GM19328 (cell line): Measurements from ENCODE around the gene CAMTA2.

ENCODE experiments used
- ATAC-seq: cut with Tn5 transposase; IDR thresholded peaks from one replicate; pipeline ENCODE4 v1.9.1; 2021; ENCODE audit warnings: mild to moderate bottlenecking, moderate library complexity; ENCODE audit not compliant: unreplicated experiment

The CAMTA2 gene

GRCh38 chr17:4947411-4948165 is 39.9 kb downstream of the CAMTA2 start:
- ATAC-seq, result peak; percentile 5

GRCh38 chr17:4947010-4947410 is 40.5 kb downstream of the CAMTA2 start:
- ATAC-seq, result no peak

GRCh38 chr17:4946312-4946976 is 41.0 kb downstream of the CAMTA2 start:
- ATAC-seq, result no peak

- ATAC-seq, result no peak
Observed at GRCh38 chr17:4945944-4946280, 41.6 kb downstream of the CAMTA2 start.

GRCh38 chr17:4945176-4945943 is 42.1 kb downstream of the CAMTA2 start:
- ATAC-seq, result no peak

- ATAC-seq, result no peak
Observed at GRCh38 chr17:4944554-4945175, 42.8 kb downstream of the CAMTA2 start.

GRCh38 chr17:4944163-4944553 is 43.3 kb downstream of the CAMTA2 start:
- no peak for ATAC-seq

- ATAC-seq, result no peak
Observed at GRCh38 chr17:4942760-4943508, 44.5 kb downstream of the CAMTA2 start.

- no peak for ATAC-seq
Observed at GRCh38 chr17:4941319-4941610, 46.2 kb downstream of the CAMTA2 start.

GRCh38 chr17:4940555-4941318 is 46.7 kb downstream of the CAMTA2 start:
- no peak for ATAC-seq

GRCh38 chr17:4939796-4940554 is 47.5 kb downstream of the CAMTA2 start, which contains the start of the genes RNF167 and SLC25A11:
TSS of gene RNF167 (plus strand) at chr17:4940268. CDS start at chr17:4940910, 642 bp downstream.
TSS of gene SLC25A11 (minus strand) at chr17:4940046. CDS start at chr17:4939910, 136 bp downstream.
- ATAC-seq, result peak; percentile 72

GRCh38 chr17:4939546-4939795 is 48.0 kb downstream of the CAMTA2 start:
- ATAC-seq, result peak; percentile 9

GRCh38 chr17:4938688-4939545 is 48.6 kb downstream of the CAMTA2 start:
- no peak for ATAC-seq

GRCh38 chr17:4938069-4938491 is 49.4 kb downstream of the CAMTA2 start:
- ATAC-seq, result no peak

GRCh38 chr17:4937553-4937952 is 49.9 kb downstream of the CAMTA2 start:
- no peak for ATAC-seq

GRCh38 chr17:4936436-4936835 is 51.0 kb downstream of the CAMTA2 start:
- no peak for ATAC-seq

GRCh38 chr17:4935650-4936049 is 51.8 kb downstream of the CAMTA2 start:
- no peak for ATAC-seq

GRCh38 chr17:4934173-4934979 is 53.1 kb downstream of the CAMTA2 start:
- ATAC-seq, result no peak
